ENCODE data around the gene FER.
"Not testable (repeated sequence)": the region's sequence is repeated elsewhere in the genome, so short reads cannot be mapped to it uniquely, and the experiment has no call there.

The FER gene

DNA sequence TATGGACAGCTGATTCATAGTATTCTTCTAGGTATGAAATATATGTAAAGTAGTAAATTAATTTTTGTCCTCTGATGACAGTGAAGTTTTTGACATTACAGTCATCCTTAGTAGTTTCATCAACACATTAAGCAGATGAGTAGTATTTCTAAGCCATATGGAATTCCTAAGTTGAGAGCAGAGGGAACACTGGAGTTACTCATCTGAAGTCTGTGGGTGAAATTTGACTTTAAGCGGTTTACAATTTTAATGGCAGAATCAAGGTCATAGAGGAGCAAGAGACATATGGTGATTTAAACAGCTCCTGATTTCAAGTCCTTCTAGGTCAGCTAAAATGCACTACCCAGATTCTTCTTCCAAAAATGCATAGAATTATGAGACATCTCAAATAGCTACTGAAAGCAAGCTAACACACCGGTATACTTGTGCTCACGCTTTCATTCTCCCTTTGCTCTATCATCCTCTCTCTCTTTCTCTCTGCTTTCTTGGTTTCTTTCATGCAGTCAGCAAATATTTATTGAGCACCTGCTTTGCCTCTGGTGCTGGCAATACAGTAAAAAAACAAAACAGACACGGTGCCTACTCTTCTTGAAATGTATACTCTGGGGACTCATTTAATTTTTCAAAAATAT lies 235.9 kb downstream of the FER start:
- DNase-seq, result no peak

DNA sequence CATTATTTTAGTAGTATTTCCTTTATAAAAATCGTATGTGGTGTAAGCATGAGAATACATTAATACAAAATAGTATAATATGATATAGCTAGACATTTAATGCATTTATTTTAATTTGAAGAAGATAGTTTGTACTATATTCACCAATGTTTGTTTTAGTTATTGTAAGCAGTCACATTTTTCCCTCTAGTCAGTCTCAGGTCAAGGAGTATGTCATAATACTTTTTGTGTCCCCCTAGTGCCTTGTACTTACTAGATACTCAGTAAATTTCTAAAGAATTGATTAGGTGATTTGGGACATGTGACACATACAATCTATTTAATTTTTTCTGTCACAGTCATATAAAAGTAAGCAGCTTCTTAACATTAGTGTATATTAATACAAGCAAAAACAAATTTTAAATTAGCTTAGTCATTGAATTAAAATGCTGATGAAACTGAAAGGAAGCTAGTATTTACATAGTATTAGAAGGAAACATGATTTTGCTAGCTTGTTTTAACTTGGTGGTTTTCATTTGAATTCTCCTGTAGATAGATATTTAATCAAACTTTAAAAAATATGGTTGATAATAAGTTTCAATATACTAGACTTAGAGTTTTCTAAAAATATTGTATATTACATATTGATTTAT lies 242.2 kb downstream of the FER start:
- no peak for DNase-seq

DNA sequence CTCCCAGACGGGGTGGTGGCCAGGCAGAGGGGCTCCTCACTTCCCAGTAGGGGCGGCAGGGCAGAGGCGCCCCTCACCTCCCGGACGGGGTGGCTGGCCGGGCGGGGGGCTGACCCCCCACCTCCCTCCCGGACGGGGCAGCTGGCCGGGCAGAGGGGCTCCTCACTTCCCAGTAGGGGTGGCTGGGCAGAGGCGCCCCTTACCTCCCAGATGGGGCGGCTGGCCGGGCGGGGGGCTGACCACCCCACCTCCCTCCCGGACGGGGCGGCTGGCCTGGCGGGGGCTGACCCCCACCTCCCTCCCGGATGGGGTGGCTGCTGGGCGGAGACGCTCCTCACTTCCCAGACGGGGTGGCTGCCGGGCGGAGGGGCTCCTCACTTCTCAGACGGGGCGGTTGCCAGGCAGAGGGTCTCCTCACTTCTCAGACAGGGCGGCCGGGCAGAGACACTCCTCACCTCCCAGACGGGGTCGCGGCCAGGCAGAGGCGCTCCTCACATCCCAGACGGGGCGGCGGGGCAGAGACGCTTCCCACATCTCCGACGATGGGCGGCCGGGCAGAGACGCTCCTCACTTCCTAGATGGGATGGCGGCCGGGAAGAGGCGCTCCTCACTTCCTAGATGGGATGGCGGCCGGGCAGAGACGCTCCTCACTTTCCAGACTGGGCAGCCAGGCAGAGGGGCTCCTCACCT lies 244.8 kb downstream of the FER start:
- not testable (repeated sequence) for DNase-seq

DNA sequence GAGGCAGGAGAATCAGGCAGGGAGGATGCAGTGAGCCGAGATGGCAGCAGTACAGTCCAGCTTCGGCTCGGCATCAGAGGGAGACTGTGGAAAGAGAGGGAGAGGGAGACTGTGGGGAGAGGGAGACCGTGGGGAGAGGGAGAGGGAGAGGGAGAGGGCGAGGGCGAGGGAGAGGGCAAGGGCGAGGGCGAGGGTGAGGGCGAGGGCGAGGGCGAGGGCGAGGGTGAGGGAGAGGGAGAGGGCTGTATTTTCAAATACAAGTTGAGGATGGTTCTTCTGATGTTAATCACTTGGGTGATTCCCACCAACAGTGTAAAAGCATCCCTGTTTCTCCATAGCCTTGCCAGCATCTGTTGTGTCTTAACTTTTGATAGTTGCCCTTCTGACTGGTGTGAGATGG lies 245.7 kb downstream of the FER start:
- DNase-seq, result not testable (repeated sequence)

DNA sequence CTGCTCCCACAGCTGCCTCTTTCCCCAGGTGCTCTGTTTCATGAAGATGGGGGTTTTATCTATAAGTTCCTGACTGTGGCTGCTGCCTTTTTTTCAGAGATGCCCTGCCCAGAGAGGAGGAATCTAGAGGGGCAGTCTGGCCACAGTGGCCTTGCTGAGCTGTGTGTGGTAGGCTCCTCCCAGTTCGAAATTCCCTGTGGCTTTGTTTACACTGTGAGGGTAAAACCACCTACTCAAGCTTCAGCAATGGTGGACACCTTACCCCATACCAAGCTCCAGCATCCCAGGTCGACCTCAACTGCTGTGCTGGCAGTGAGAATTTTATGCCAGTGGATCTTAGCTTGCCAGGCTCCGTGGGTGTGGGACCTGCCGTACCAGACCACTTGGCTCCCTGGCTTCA lies 250.0 kb downstream of the FER start:
- no peak for DNase-seq

DNA sequence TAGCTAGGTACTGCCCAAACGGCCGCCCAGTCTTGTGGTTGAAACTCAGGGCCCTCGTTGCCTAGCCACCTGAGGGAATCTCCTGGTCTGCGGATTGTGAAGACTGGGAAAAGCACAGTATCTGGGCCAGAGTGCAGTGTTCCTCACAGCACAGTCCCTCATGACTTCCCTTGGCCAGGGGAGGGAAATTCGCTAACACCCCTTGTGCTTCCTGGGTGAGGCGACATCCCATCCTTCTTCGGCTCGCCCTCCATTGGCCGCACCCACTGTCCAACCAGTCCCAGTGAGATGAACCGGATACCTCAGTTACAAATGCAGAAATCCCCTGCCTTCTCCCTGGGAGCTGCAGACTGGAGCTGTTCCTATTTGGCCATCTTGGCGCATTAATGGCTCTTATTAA lies 250.5 kb downstream of the FER start:
- no peak for DNase-seq

DNA sequence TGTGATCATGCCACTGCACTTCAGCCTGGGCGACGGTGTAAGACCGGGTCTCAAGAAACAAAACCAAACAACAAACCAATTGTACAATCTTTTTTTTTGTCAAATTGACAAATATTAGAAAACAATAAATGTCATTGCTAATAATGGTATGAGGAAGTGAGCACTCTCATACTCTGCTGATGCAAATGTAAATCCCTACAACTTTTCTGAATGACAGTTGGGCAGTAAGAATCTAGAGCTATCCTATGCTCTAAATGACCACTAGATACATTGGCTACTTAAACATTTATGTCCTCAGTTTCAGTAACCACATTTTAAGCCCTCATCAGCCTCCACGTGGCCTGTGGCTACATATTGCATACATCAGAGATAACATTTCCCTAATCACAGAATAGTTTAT lies 256.2 kb downstream of the FER start:
- no peak for DNase-seq

DNA sequence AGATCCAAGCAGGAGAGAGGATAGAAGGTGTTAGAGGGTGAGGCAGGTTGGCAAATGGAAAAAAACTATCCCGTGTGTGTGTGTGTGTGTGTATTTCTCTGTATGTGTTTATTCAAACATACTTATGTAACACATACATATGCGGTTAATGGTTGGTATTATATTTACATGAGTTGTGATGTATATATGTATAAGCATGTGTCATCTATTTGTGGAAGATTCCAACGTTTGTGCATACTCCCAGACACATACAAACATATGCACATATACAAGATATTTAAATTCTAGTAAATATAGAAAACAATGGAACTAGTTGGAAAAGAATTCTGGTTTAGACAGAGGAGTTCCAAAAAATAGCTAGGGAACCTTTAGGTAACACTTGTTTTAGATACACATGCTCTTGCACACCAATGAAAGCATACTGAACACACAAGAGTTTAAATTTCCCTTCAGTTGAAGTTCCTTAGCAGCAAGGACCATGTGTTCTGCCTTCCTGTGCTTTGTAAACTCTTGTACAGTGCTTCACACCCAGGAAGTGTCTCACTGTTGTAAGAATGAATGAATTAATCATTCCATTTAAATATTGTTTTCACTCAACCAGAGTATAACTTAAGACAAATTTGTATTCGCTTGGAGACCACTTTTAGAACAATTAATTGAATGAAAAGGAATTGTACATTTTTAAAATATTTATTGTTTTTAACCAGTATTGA lies 257.8 kb downstream of the FER start:
- DNase-seq, result no peak

DNA sequence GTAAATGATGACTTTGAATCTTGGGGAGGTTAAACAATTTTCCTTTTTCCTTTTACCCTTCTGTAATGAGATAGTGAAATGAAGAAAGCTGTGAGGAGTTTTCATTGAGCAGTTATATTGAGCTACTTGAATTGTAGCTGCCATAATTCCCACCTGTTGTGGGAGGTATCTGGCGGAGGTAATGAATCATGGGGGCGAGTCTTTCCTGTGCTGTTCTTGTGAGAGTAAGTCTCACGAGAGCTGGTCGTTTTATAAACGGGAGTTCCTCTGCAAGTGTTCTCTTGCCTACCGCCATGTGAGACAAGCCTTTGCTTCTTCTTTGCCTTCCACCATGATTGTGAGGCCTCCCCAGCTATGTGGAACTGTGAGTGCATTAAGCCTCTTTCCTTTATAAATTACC lies 258.4 kb downstream of the FER start:
- DNase-seq, result no peak

DNA sequence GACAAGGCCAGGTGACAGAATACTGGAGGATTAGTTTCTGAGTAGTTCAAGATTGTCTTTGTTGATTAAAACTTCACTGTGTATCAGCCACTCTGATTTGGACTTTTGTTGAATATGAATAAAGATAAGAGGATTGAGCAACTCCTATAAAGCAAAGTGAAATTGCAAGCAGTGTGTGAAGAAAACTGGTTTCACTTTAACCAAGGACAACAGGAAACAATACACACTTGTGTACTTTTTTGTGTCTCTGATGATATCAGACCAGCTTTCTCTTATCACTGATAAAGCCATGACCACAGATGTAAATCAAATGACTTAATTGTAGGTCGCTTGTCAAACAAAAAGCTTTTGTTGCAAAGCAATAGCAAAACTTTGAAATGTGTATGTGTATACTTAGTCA lies 268.6 kb downstream of the FER start:
- DNase-seq, result no peak

DNA sequence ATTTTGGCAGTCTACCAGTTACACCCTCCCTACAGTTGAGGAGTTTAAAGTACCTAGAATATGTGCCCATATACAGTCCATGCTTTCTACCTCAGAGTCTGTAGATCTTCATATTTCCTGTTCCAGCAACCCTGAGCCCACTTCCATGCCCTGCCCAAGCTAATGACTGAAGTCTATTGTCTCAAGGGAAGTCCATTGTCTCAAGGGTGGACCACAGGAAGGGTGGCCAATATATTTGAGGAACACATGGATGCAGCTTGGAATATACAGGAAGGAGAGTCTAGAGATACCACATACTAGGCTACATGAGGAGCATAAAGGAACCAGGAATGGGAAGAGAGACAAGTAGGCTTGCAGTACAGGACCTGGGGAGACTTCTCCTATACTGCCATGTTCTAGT lies 274.4 kb downstream of the FER start:
- no peak for DNase-seq

DNA sequence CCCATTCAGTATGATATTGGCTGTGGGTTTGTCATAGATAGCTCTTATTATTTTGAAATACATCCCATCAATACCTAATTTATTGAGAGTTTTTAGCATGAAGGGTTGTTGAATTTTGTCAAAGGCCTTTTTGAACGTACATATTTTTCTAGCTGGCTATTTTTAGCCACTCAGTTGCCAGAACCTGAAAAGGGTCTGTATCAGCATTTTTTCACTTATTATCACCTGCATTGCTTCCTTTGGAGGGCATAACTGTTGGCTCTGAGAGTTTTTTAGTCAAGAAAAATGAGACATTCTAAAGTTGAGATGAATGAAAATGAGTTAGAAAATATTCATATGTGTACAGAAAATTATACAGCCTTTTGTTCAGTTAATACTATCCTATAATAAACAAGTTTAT lies 278.0 kb downstream of the FER start:
- DNase-seq, result not testable (repeated sequence)

DNA sequence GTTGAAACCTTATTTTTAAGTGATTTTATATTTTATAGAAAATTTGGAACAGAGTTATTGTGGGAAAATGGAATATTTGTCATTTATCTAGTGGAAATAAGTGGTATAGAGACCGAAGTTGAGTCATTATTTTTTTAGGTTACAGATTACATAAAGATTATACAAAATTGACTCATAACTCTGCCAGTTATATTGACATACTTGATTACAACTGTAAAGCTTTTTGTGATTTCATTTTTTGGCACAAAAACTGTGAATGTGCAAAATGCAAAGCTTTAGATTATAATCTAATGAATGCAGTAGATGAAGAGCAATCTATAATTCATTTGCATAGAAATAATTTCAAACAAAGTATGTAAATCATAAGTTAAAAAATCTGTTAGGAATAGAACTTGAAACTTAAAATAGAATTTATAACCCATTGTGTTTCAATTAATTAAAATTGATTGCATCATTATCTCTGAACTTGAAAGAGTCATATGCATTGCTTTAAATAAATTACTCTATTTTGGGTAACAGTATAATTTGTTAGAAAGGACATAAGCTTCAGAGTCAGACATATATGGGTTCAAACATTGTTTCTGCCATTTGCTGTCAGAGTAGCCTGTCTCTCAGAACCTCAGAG lies 280.4 kb downstream of the FER start:
- DNase-seq, result no peak

DNA sequence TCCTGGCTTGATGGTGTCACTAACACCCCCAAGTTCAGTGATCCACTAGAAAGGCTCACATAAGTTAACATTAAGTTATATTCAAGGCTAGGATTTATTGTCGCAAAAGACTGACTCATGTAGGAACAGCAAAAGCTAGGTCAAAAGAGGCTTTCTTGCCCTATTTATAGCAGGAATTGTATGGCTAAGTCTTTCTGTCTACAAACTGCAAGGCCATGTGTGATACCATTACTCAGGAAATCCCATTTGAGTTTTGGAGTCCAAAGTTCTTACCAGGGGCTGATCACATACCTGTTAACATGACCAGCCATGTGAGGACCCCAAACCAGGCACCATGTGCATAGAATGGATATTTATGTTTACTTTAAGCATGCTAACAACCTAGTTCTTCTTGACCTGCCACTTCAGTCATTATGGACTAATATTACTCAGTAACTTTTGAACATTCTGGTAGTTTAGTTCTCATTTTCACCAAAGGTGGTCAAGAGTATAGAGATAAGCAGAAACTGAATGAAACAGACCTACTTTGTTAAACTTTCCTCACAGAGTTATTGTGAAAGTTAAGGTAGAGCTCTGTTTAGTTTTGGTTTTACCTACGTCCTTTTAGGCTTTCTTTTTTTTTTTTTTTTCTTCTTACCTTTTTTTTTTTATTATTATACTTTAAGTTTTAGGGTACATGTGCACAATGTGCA lies 281.1 kb downstream of the FER start:
- no peak for DNase-seq

DNA sequence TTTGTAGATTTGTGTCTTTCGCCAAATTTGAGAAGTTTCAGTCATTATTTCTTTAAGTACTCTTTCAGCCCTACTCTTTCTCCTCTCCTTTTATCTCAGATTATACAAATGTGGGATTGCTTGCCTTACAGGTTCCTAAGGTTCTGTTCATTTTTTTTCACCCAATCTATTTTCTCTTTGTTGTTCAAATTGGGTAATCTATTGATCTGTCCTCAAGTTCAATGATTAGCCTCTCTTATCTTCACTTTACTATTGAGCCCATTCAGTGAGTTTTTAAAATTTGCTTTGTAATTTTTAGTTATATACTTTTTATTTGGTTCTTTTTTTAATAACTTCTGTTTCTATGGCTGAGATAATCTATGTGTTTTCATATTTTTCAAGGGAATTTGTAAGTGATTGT lies 282.1 kb downstream of the FER start:
- DNase-seq, result no peak

DNA sequence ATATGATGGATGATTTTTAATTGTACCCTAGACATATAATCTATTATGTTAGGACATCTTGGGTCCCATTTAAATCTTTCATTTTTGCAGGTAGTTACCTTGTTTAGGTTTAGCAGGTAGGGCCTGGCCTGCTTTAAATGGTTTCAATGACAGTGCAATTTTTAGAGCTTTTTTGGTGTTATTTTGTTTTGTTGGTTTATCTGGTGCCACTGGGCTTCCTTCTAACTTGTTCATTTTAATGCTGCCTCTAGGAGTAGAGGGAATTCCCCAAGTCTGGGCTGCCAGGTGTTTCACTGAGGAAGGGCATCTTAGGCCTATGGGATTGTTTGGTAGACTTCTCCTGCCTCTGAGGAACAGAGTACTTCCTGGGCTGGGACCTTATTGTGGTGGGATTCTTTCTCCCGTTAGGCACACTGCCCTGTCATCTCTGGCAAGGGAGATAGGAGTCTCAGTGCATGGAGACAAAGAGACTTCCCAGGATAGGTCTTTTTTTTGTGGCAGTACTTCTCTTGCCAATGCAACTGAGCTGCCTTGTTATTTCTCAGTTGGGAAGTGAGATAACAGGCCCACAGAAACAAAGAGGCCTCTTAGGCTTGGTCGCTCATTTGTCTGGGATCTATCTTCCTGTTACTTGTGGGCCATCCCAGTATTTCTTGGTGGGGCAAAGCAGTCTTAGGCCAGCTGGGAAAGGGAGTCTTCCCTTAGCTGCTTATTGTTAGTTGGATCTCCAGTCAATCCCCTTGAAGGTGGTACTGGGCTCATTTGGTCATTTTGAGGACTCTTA lies 282.9 kb downstream of the FER start:
- no peak for DNase-seq

DNA sequence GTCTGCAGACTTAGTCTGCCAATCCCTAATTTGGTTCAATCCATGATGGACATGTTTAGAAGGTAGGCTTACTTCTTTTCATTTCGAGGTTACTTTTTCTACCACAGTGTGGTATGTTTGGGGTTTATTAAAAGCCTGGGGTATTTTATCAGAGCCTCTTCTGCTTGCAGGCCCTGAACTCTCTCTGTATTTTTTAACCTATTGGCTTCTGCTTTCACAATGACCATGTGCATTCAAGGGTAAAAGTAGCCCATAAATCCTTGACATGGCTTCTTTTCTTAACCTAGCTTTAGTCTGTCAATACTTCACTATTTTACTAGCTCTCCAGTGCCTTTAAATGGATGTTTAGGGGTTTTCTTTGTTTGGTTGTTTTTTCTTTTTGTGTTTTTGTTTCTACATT lies 286.6 kb downstream of the FER start:
- no peak for DNase-seq

DNA sequence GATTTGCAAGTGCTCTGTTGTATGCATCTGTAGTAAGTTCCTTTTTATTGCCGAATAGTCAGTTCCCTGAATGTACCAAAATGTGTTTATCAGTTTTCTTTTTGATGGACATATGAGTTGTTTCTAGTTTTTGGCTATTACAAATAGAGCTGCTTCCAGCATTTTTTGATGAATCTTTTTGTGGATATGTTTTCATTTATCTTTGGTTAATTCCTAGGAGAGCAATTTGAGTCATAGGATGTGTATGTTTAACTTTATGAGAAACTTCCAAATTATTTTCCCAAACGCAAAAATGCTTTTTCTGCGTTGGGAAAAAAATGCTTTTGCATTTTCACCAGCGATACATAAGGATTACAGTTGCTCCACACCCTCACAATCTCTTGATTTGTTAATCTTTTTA lies 287.7 kb downstream of the FER start:
- no peak for DNase-seq

DNA sequence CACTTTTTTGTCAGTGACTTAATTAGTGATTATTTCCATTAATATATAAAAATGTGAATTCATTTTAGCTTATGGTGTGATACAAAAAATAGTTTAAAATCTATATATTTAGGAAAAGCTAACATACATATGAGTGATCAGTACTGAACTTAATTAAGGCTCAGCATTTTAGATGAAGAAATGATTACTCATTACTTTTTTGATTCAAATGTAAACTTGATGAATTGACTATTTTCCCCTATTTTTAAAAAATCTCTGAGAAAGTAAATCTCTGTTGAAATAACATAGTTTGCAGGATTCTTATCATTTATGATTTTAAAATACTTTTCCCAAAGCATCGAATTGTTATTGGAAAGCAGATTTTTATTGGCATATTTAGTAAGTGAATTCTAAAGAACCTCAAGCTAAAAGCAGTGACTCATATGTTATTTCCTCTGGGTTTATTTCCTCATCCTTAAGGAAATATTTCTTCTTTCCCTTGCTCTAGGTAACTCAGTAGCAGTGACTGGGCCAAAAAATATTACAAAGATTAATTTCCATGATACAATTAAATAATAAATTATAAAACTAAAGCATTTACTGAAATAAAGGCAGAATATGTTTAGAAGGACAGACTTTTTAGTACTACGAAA lies 290.6 kb downstream of the FER start:
- no peak for DNase-seq

DNA sequence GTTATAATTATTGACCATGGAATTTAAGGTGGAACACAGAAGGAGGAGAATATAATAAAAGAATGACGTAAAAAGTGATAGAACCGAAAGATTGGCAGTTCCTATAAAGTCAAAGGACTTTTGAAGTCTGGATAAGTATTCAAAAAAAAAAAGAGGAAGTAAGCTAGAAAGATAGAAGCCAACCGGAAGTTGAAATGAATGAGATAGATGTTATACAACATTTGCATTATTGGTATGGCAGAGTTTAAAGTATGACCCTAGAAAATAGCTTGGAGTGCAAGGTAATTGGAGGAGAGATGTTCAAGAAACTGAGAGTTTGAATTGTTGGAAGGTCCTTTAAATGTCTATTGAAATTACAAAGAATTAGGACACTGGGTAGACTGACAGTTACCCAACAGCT lies 293.6 kb downstream of the FER start:
- DNase-seq, result no peak

DNA sequence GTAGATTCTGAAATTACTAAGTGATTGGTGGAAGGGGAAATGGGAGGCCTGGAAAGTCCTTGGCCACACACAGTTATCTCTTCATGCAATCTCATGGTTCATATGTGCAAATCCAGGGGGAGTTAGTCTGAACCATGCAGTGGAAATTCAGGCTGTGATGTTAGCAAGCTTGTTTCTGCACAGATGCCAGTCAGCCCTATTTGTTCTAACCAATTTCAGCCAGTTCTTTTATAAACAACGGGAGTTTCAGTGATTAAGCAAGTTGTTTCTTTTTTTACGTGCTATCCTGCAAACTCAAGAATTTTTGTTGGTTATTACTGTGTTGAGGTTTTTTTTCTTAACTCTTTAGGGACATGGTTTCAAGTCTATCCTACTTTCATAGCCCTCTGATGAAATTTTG lies 298.0 kb downstream of the FER start:
- no peak for DNase-seq

DNA sequence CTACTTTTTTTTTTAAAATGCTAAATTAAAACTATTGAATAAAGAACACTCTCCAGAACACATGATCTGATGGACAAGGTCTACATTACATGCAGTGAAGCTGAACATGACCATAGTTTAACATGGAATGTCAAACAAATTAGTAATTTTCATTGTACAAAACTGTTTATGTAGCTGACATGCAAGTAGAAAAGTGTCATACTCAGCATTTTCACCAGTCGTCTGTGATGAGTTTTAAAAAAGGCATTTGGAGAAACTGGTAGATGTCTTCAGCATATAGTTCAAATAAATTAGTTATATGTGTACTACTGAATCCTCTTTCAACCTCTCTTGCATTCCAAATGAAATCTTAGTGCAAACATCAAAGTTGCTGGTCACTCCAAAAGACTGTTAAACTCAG lies 301.9 kb downstream of the FER start:
- no peak for DNase-seq
